Astrocyte of the hippocampus (primary cell): ENCODE data around the gene SLC22A3.

Experiments used
- DNase-seq: peaks from one replicate; pipeline ENCODE4 v3.0.0; 2011; ENCODE audit warnings: low read depth, low spot score

Gene SLC22A3

DNA sequence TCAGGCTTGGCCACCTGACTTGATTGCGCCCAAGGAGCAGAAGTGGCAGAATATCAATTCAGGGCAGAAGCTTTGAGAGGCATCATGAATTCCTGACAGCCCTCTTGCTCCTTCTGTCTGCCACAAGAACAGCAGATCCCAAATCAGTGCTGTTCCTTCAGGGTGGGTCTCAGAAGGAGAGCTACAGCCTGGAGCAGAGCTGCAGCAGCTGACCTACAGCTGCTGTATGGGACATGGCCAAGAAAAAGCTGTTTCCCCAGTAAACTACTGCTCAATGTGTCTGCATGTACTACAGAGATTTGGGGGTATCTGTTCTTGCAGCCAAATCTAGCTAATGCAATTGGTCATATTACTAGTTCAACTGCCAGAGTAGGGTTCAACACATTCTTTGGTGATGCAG, 69.0 kb downstream of the SLC22A3 start:
- DNase-seq: no peak

- no peak for DNase-seq
Measured at GRCh38 chr6:160417550-160417949, 69.4 kb downstream of the SLC22A3 start.

DNA sequence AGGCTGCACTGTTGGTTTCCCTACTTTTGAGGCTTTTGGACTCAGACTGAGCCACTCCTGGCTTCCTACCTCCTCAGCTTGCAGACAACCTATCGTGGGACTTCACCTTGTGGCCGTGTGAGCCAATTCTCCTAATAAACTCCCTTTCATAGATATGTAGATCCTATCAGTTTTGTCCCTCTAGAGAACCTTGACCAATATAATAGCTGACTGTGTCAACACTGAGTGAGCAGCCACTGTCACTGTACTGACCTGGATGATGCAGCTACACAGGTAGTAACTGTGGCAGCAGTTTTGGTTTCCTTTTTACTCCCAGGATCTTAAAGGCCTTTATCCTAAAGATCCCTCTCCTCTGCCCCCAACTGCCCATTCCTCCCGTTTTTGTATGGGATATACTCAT, 70.2 kb downstream of the SLC22A3 start:
- no peak for DNase-seq

GRCh38 chr6:160419488-160419887, 71.3 kb downstream of the SLC22A3 start:
- DNase-seq: no peak

DNA sequence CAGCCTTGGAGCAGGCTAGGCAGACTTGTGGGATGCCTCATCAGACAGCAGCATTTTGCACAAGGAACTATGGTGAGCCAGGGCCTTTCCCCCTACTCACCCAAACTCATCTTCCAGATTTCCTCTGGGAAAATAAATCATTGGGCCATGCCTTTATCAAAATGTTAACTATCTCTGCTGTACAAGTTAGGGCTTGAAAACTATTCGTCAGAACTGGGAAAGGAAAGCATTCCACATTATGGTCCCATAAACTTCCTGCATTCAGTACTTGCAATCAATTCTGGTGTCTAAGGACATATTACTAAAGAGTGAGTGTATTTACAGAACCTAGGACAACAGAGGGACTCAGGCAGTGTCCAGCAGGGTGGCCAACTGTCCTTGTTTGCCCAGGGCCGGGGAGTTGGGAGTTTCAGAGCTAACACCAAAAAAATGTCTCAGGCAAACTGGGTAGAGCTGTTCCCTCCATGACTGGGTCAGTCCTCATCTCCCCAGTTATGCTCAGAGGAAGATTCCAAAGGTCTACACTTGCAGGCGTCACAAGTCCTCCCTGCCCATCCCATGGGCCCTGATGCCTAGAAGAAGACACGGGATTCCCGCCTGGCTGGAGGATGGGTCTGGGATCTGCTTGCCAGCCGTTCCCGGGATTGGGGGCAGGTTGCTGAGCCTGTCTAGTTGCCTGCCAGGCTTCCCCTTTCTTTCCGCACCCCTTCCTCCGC, 72.2 kb downstream of the SLC22A3 start:
- no peak for DNase-seq

GRCh38 chr6:160420969-160421556, 72.9 kb downstream of the SLC22A3 start:
- DNase-seq: no peak

GRCh38 chr6:160421854-160422253, 73.7 kb downstream of the SLC22A3 start:
- no peak for DNase-seq

DNA sequence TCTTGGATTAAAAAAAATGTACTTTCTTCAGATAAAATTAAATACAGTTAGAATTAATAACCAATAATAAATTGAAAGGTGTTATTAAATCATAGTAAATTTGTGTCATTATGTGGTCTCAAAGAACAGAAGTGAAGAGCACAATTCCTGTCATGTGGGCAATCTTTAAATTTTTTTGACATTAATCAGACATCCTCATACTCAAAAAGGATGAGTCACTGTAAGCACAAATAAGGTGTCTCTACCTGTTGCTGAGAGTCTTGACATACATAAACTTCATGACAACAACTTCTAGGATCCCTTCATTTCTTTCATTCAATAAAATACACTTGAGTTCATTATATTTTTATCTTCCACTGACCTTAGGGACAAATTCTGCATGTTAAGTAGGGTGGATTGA, 76.1 kb downstream of the SLC22A3 start:
- no peak for DNase-seq

DNA sequence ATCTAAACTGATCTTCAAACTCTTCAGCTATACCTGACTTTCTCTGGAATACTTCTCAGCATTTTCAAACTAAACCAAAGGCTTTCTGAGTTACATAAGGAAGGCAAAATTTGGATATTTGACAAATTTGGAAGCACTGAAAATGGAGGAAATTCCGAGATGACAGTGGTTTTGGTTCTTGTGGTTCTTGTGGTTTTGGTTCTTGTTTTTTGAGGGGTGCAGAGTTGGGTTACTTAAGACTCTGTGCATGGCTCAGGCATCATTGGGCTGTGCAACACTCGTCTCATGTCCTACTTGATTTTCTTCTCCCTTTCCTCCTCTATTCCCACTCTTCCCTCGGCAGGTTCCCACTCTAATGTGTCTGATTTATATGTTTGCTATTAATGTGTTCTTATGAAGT, 78.0 kb downstream of the SLC22A3 start:
- DNase-seq: no peak

DNA sequence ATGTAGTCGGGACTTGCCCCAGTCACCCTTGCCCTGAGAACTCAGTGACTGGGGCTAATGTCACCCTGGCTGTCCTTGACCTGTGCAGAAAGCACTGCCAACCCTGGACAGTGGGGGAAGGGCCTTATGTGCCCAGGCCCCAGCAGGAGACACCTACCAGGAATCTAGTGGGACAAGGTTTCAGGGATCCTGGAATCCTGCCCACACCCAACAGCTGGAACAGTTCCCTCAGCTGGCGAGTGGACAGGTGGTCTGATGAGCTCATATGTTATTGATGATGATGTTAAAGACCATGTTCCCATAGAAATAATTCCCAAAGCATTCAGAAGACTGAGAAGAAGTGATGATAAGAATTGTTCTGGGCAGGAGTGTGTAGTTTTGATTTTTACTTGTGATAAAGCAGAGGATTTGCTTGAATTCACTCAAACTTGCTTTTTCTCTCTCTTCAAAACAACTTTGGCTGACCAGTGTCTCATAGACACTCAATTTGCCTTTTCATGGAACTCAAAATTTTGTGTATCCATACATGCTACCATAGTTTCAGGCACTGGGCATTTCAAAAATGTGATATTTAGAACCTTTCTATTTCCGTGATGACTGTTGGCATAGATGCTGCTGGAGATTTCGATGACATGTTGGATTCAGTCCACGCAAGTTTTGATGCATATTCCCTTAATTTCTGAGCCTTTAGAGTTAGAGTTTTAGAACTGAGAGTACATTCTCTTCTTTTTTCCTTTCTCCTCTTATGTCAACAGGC, 79.3 kb downstream of the SLC22A3 start:
- DNase-seq: no peak

- peak; percentile 53 for DNase-seq
Measured at GRCh38 chr6:160428069-160428430, 79.9 kb downstream of the SLC22A3 start.

DNA sequence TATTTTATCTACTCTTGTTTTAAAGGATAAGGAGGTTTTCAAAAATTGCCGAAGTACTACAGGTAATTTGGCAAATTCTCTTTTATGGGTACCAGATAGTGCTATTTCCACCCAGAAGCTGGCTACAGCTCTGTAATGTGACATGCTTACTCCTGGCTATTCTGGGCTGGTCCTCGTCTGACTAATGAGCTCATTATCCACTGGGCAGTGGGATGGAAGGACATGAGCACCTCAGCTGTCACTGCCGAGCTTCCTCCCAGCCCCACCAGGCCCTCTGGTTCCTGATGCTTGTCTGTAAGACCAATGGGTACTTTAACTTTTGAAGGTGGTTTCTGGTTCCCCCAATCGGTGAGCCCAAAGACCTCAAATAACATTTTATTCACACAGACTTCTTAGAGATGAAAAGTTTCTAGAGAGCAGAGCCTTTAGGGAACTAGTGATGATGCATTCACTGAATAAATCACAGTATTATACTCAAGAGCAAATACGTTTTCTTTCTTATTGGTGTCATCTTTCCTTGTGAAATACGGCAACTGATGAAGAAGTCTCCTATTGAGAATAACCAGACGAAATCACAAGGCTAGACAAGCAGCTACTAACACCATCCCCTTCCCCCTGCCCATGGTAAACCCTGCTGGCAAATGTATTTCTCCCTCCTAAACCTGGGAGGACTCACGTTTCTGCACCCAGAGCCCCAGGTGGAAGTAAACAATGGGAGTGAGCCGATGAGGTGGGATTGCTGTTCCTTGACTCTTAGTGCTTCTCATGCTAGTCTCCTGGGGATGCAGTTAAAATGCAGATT, 80.8 kb downstream of the SLC22A3 start:
- DNase-seq: no peak

GRCh38 chr6:160429620-160429895, 81.4 kb downstream of the SLC22A3 start:
- DNase-seq: no peak

DNA sequence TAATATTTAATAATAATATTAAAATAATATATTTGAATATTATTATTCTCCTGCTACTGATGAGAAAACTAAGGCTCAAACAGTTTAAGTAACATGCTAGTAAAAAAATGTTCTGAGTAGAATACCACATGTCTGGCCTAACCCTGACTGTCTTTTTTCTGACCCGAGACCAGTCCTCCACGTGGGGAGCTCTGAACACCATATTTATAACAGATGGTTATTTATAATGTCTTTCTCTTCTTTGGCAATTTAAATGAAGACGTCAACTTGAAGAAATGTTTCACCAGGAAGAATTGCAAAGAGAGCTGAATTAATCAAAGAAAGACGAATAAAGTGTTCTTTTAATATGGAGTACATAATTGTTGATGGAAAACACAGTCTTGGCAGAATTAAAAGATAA, 82.0 kb downstream of the SLC22A3 start:
- no peak for DNase-seq

- DNase-seq: no peak
Measured at GRCh38 chr6:160430751-160431150, 82.6 kb downstream of the SLC22A3 start.

GRCh38 chr6:160431226-160431625, 83.0 kb downstream of the SLC22A3 start:
- peak; percentile 61 for DNase-seq

- peak; percentile 13 for DNase-seq
Measured at GRCh38 chr6:160431791-160432404, 83.7 kb downstream of the SLC22A3 start.

DNA sequence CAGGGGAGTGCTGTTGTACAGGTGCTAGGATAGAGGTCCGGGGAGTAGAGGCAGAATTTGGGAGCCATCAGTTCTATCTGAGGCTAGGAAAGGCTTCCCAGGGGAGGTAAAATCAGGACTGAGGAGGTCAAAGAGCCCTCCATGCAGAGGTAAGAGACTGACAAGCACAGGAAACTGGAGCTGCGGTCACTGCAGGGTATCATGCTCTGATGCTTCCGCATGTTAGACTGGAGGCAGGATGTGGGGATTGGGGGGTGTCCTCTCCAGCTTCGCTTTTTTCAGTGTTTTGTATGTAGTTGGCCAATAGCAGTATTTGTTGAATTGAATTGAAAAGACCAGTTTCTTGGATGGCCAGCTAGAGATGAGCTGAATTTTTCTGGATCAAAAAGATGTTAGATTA, 87.8 kb downstream of the SLC22A3 start:
- no peak for DNase-seq

GRCh38 chr6:160437154-160437553, 89.0 kb downstream of the SLC22A3 start:
- DNase-seq: no peak

- no peak for DNase-seq
Measured at GRCh38 chr6:160437775-160438174, 89.6 kb downstream of the SLC22A3 start.

- no peak for DNase-seq
Measured at GRCh38 chr6:160438481-160438880, 90.3 kb downstream of the SLC22A3 start.

- no peak for DNase-seq
Measured at GRCh38 chr6:160439751-160440150, 91.6 kb downstream of the SLC22A3 start.
